HFFc6 (cell line): ENCODE results near the gene NEDD4. TPM values are rescaled to one million over a fixed set of nuclear protein-coding genes. Genes with fewer than 3 reads are reported as not detected.

ENCODE experiments used
- DNase-seq: peaks from one replicate; pipeline ENCODE4 v3.0.0-alpha.2; 2018
- H3K27ac Mint-ChIP-seq: 2 replicates; pipeline ENCODE4 v1.8.0; 2020; ENCODE audit warnings: mild to moderate bottlenecking, mixed read lengths
- H3K27me3 Mint-ChIP-seq: 2 replicates; pipeline ENCODE4 v1.8.0; 2021; ENCODE audit warnings: mild to moderate bottlenecking, moderate library complexity, mixed read lengths; ENCODE audit not compliant: insufficient read depth
- H3K36me3 Mint-ChIP-seq: 2 replicates; pipeline ENCODE4 v1.8.0; 2021; ENCODE audit warnings: low read depth, mixed read lengths
- H3K4me1 Mint-ChIP-seq: 2 replicates; pipeline ENCODE4 v1.8.0; 2020; ENCODE audit warnings: low read depth, mixed read lengths
- H3K4me3 Mint-ChIP-seq: 2 replicates; pipeline ENCODE4 v1.8.0; 2020; ENCODE audit warnings: mild to moderate bottlenecking, moderate library complexity, mixed read lengths
- H3K9me3 Mint-ChIP-seq: 2 replicates; pipeline ENCODE4 v1.8.0; 2020; ENCODE audit warnings: mild to moderate bottlenecking, mixed read lengths
- total RNA-seq, 6 experiments: library from RNA; stranded (reverse); fragmentation: NEBNext Ultra II Directional; extraction: Animal tissue kit (Norgen Biotek cat#: 25700); gene quantifications; 2 replicates in 1 of 6; 3 replicates in 5 of 6; pipeline ENCODE4 v1.2.3, GENCODE V29; 2021
- TF ChIP-seq, protein P1 (sequence below): fragments of 200-600 bp; sonication (generic); IDR thresholded peaks from 2 replicates; pipeline ENCODE4 v1.5.0; 2021; ENCODE audit warnings: antibody characterized with exemption, mild to moderate bottlenecking

The NEDD4 gene
- total RNA-seq, 6 experiments from 2014 or later: 27.0 to 37.7 (median 34.0) TPM

- peak overlapping the region; percentile 87 for H3K4me3 Mint-ChIP-seq
- H3K4me1 Mint-ChIP-seq: peaks cover 51% of the 10 kb centered on the region
- peaks cover 11% of the 10 kb centered on the region for H3K36me3 Mint-ChIP-seq
- peak overlapping the region; percentile 59 for H3K27ac Mint-ChIP-seq
- peak; percentile 78 for DNase-seq
- TF ChIP-seq, protein P1, sequence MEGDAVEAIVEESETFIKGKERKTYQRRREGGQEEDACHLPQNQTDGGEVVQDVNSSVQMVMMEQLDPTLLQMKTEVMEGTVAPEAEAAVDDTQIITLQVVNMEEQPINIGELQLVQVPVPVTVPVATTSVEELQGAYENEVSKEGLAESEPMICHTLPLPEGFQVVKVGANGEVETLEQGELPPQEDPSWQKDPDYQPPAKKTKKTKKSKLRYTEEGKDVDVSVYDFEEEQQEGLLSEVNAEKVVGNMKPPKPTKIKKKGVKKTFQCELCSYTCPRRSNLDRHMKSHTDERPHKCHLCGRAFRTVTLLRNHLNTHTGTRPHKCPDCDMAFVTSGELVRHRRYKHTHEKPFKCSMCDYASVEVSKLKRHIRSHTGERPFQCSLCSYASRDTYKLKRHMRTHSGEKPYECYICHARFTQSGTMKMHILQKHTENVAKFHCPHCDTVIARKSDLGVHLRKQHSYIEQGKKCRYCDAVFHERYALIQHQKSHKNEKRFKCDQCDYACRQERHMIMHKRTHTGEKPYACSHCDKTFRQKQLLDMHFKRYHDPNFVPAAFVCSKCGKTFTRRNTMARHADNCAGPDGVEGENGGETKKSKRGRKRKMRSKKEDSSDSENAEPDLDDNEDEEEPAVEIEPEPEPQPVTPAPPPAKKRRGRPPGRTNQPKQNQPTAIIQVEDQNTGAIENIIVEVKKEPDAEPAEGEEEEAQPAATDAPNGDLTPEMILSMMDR: no peak
- no peaks in the 10 kb centered on the region for H3K27me3 Mint-ChIP-seq
- H3K9me3 Mint-ChIP-seq: no peaks in the 10 kb centered on the region
These were observed 76.6 kb downstream of the NEDD4 start for GRCh38 chr15:55916666-55917409.

DNA sequence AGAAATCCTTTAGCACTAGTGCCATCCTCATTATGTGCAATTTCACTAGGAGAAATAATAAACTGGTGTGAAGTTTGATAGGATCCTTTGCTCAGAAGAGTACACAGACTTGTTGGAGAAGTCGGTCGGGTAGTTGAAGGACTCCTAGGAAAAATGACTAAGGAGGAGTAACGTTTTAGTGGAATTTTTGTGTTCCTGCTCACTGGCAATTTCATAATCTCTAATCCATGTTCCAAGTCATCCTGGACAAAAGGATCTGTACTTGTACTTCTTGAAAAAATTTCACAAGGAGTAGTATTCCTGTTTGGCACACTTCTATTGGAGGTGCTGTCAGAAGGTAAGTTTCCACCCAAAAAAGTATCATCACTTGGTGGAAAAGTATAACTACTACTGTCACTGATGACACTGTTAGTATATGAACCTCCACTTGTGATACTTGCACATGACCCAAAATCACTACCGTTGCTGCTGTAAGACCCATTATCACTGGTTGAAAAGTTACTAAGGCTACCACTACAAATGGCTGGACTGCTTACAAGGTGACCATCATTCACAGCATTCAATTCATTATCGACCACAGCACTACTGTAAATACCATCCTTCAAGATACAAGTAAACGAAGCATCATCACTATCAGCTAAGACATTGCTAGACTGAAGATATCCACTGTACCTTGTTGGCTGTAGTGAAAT, 77.4 kb downstream of the NEDD4 start:
- Mint-ChIP-seq H3K27ac (peak overlapping the region; percentile 59), H3K4me1 (peaks cover 57% of the 10 kb centered on the region), H3K9me3 (no peaks in the 10 kb centered on the region), H3K27me3 (no peaks in the 10 kb centered on the region), H3K36me3 (peaks cover 16% of the 10 kb centered on the region), H3K4me3 (peak overlapping the region; percentile 87)
- DNase-seq: peak; percentile 28
- TF ChIP-seq, protein P1: no peak

DNA sequence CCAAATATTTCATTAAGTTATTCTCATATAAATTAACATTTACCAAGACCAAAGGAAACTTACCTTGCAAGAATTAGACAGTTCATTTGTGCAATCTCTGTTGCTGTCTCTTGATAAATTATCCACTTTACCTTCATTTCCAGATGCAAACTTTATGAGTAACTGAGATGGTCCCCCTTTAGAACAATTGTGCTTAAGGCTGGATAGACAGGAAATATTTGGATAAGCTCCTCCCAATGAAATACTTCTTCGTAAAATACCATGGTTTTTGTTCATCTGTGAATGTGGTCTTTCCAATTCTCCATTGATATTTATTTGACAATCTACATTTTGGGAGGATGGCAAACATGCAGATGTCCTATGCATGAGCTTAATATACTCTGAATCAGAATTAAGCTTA, 78.2 kb downstream of the NEDD4 start:
- H3K9me3 Mint-ChIP-seq: no peaks in the 10 kb centered on the region
- no peak for DNase-seq
- H3K4me3 Mint-ChIP-seq: peak overlapping the region; percentile 87
- peaks cover 65% of the 10 kb centered on the region for H3K4me1 Mint-ChIP-seq
- peak overlapping the region; percentile 59 for H3K27ac Mint-ChIP-seq
- H3K36me3 Mint-ChIP-seq: peaks cover 23% of the 10 kb centered on the region
- TF ChIP-seq, protein P1: no peak
- no peaks in the 10 kb centered on the region for H3K27me3 Mint-ChIP-seq

GRCh38 chr15:55914446-55914845, 79.0 kb downstream of the NEDD4 start:
- no peaks in the 10 kb centered on the region for H3K27me3 Mint-ChIP-seq
- peaks cover 72% of the 10 kb centered on the region for H3K4me1 Mint-ChIP-seq
- TF ChIP-seq, protein P1: no peak
- DNase-seq: no peak
- peaks cover 23% of the 10 kb centered on the region for H3K36me3 Mint-ChIP-seq
- H3K27ac Mint-ChIP-seq: peak overlapping the region; percentile 12
- peak overlapping the region; percentile 87 for H3K4me3 Mint-ChIP-seq
- H3K9me3 Mint-ChIP-seq: no peaks in the 10 kb centered on the region

GRCh38 chr15:55912982-55913381, 80.4 kb downstream of the NEDD4 start:
- H3K4me1 Mint-ChIP-seq: peaks cover 72% of the 10 kb centered on the region
- peaks cover 23% of the 10 kb centered on the region for H3K36me3 Mint-ChIP-seq
- no peak for DNase-seq
- peak overlapping the region; percentile 87 for H3K4me3 Mint-ChIP-seq
- no peaks in the 10 kb centered on the region for H3K27me3 Mint-ChIP-seq
- no peaks in the 10 kb centered on the region for H3K9me3 Mint-ChIP-seq
- no peak overlapping the region; the same call in 1 of the 2 replicates for H3K27ac Mint-ChIP-seq
- TF ChIP-seq, protein P1: no peak
